Esophagus muscularis mucosa (tissue), 4 donors: ENCODE data around the gene DOCK1. TPM values are rescaled to one million over a fixed set of nuclear protein-coding genes. Genes with fewer than 3 reads are reported as not detected.

Experiments
- DNase-seq: peaks from one replicate; pipeline ENCODE4 v3.0.0-alpha.2; 2017; ENCODE audit errors: extremely low spot score
- H3K27ac ChIP-seq, 4 donors: fragments of 200-600 bp; sonication (generic); replicated peaks in 1 of 4; 1 replicate in 3 of 4; 2 replicates in 1 of 4; pipeline ENCODE4 v1.5.1; 2016 to 2019; ENCODE audit warnings: mild to moderate bottlenecking in 1 of 4
- H3K27me3 ChIP-seq, 4 donors: fragments of 200-600 bp; sonication (generic); one replicate each; pipeline versions ENCODE4 v1.5.1 to v1.6.0; 2016 to 2019
- H3K36me3 ChIP-seq, 4 donors: fragments of 200-600 bp; sonication (generic); one replicate each; pipeline ENCODE4 v1.5.1; 2016 to 2019
- H3K4me1 ChIP-seq, 4 donors: fragments of 200-600 bp; sonication (generic); one replicate each; pipeline ENCODE4 v1.5.1; 2016 to 2019
- H3K4me3 ChIP-seq, 4 donors: fragments of 200-600 bp; sonication (generic); 1 replicate in 2 of 4; 2 replicates in 2 of 4; pipeline ENCODE4 v1.5.1; 2016 to 2019; ENCODE audit warnings: mild to moderate bottlenecking in 4 of 4, moderate library complexity in 1 of 4
- H3K9me3 ChIP-seq, 4 donors: fragments of 200-600 bp; sonication (generic); 1 replicate in 3 of 4; 2 replicates in 1 of 4; pipeline ENCODE4 v1.5.1; 2016 to 2019
- EP300 ChIP-seq: sonication (generic); formaldehyde crosslinking; IDR thresholded peaks from one replicate; pipeline ENCODE4 v1.6.1; 2017; ENCODE audit warnings: antibody characterized with exemption
- POLR2A ChIP-seq: fragments of 450-650 bp; IDR thresholded peaks from one replicate; pipeline ENCODE4 v1.6.1; 2017; ENCODE audit warnings: antibody characterized with exemption, moderate library complexity, mild to moderate bottlenecking, low read depth
- POLR2AphosphoS5 ChIP-seq, 2 donors: sonication (generic); formaldehyde crosslinking; IDR thresholded peaks; one replicate each; pipeline ENCODE4 v1.6.1; 2017; ENCODE audit warnings: antibody characterized with exemption in 2 of 2
- WGBS: methylation state at CpG from one replicate; pipeline ENCODE4 v1.1.5; 2018; 5-methylcytosine and 5-hydroxymethylcytosine counted together
- intact Hi-C: fragments of 100-400 bp; cut with DNase I; formaldehyde crosslinking; loops from one replicate; pipeline ENCODE4 v1.15.1; 2023
- total RNA-seq, 4 donors: library from RNA; depleted of rRNA; stranded (reverse); fragments of >200 nt; gene quantifications; one replicate each; pipeline versions ENCODE4 v1.1.0 to v1.2.1, GENCODE V29; 2016
- TF ChIP-seq, protein P1 (sequence below), 3 experiments: fragments of 200-600 bp in 2 of 3; fragments of 450-650 bp in 1 of 3; sonication (generic) in 2 of 3; IDR thresholded peaks; one replicate each; pipeline ENCODE4 v1.5.1; 2017 to 2019; ENCODE audit warnings: antibody characterized with exemption in 3 of 3, mild to moderate bottlenecking in 2 of 3, moderate library complexity in 1 of 3

The DOCK1 gene
- total RNA-seq, 4 donors from 2014 or later, result 41.4 to 60.3 (median 55.3) TPM

DNA sequence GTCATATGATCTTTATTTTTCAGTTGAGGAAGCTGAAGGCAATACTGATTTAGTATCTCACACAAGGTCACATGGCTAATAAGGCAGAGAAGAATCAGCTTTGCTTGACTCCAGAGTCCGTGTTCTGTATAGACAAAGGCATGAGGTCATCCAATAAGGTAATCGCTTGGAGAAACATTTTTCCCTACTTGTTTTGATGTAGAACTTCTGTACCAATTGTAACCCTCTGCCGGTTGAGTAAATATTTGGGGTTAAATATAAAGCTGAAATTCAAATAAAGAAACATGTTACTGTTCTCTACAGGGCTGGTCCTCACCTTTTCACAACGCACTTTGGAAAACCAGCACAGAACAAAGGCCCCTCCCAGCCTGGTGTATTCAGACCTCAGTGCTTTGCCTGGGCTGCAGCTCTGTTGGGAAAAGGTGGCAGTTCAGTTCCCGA is 374.1 kb downstream of the DOCK1 start:
- H3K36me3 ChIP-seq, result peaks cover 0 to 12% (median 0%) of the 10 kb centered on the region in 4 donors
- WGBS, result 88% methylated on average over 5 of the region's 5 CpGs
- peaks cover 0 to 6% (median 0%) of the 10 kb centered on the region in 4 donors for H3K9me3 ChIP-seq
- no peak for DNase-seq
- H3K4me3 ChIP-seq, result no peak overlapping the region
- peaks cover 0 to 8% (median 4%) of the 10 kb centered on the region in 4 donors for H3K4me1 ChIP-seq
- no peak overlapping the region for H3K27ac ChIP-seq
- intact Hi-C loops, result no loop called here
- H3K27me3 ChIP-seq, result no peaks in the 10 kb centered on the region
- no peak for TF ChIP-seq EP300
- TF ChIP-seq POLR2AphosphoS5 (IDR thresholded peaks at IDR 0.05), result no peak
- TF ChIP-seq, protein P1, sequence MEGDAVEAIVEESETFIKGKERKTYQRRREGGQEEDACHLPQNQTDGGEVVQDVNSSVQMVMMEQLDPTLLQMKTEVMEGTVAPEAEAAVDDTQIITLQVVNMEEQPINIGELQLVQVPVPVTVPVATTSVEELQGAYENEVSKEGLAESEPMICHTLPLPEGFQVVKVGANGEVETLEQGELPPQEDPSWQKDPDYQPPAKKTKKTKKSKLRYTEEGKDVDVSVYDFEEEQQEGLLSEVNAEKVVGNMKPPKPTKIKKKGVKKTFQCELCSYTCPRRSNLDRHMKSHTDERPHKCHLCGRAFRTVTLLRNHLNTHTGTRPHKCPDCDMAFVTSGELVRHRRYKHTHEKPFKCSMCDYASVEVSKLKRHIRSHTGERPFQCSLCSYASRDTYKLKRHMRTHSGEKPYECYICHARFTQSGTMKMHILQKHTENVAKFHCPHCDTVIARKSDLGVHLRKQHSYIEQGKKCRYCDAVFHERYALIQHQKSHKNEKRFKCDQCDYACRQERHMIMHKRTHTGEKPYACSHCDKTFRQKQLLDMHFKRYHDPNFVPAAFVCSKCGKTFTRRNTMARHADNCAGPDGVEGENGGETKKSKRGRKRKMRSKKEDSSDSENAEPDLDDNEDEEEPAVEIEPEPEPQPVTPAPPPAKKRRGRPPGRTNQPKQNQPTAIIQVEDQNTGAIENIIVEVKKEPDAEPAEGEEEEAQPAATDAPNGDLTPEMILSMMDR (IDR thresholded peaks at IDR 0.05), result no peak
- no peak for TF ChIP-seq POLR2A

DNA sequence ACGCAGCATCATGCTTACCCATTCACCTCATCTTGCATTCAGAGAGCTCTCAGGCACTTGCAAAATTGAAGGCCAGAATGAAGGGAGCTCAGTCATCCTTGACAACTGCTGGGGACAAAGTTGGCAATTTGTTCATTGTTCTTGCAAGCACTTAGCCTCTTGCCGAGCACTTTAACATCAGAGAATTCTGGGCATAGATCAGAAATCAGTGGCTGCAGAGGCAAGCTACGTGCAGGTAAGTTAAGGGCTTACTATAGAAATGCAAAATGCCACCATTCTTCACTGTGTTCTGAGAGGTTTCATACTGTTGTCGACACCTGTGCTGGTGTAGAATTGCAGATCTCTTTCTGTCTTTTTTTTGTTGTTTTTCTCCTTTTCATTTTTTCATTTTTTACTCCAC is 375.2 kb downstream of the DOCK1 start:
- WGBS, result 96% methylated on average over 4 of the region's 4 CpGs
- Histone ChIP-seq H3K9me3 (peaks cover 0 to 6% (median 0%) of the 10 kb centered on the region in 4 donors), H3K27me3 (no peaks in the 10 kb centered on the region), H3K4me1 (peaks cover 0 to 8% (median 4%) of the 10 kb centered on the region in 4 donors), H3K27ac (no peak overlapping the region), H3K36me3 (peaks cover 0 to 12% (median 0%) of the 10 kb centered on the region in 4 donors), H3K4me3 (no peak overlapping the region)
- TF ChIP-seq POLR2A (no peak), POLR2AphosphoS5 (IDR thresholded peaks at IDR 0.05) (no peak), EP300 (no peak)
- TF ChIP-seq, protein P1 (IDR thresholded peaks at IDR 0.05), result no peak
- no peak for DNase-seq
- intact Hi-C loops, result no loop called here

DNA sequence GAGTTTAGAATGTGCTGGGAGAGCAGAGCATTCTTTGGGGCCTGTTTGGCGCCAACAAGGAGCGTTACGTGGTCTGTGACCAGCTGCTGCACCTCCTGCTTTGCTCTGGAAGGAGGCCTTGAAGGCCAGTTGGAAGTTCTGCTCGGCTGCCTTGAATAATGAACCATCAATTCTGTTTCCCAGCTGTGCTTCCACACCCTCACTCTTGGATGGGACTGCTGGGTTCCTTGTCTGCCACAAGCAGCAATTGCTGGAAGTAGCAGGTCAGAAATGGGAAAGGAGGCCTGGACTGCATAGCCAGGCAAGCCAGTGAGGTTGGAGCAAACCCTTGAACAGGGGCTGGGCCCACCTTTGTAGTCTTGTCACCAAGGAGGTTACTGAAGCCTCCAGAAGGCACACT is 377.8 kb downstream of the DOCK1 start:
- Histone ChIP-seq H3K4me3 (no peak overlapping the region), H3K27me3 (no peaks in the 10 kb centered on the region), H3K27ac (no peak overlapping the region), H3K9me3 (peaks cover 0 to 19% (median 8%) of the 10 kb centered on the region in 4 donors), H3K4me1 (peaks cover 0 to 6% (median 2%) of the 10 kb centered on the region in 4 donors), H3K36me3 (peaks cover 0 to 12% (median 0%) of the 10 kb centered on the region in 4 donors)
- TF ChIP-seq, protein P1 (IDR thresholded peaks at IDR 0.05), result no peak
- TF ChIP-seq POLR2A (no peak), EP300 (no peak), POLR2AphosphoS5 (IDR thresholded peaks at IDR 0.05) (no peak)
- 75% methylated on average over 4 of the region's 4 CpGs for WGBS
- no peak for DNase-seq
- intact Hi-C loops, result no loop called here

DNA sequence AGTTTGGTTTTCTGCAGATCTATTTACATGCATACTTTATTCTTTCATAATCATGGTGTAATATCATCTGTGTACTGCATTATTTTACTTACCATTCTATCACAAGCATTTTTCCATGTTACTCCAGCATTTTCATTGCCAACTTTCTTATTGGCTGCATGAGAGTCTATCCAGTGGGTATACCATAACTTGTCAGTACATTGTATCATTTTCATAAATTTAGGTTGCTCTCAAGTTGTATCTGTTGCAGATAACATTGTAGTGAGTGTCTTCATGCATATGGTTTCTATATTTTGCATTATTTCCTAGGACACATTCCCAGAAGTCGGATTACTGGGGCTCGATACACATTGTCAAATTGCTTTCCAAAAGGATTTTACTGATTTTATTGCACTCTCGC is 378.3 kb downstream of the DOCK1 start:
- H3K4me3 ChIP-seq, result no peak overlapping the region
- no peaks in the 10 kb centered on the region for H3K27me3 ChIP-seq
- no peak for DNase-seq
- H3K27ac ChIP-seq, result no peak overlapping the region
- H3K9me3 ChIP-seq, result peaks cover 0 to 22% (median 12%) of the 10 kb centered on the region in 4 donors
- TF ChIP-seq EP300, result no peak
- TF ChIP-seq, protein P1 (IDR thresholded peaks at IDR 0.05), result no peak
- TF ChIP-seq POLR2AphosphoS5 (IDR thresholded peaks at IDR 0.05), result no peak
- TF ChIP-seq POLR2A, result no peak
- intact Hi-C loops, result no loop called here
- H3K4me1 ChIP-seq, result no peaks in the 10 kb centered on the region
- 93% methylated on average over 3 of the region's 3 CpGs for WGBS
- peaks cover 0 to 12% (median 0%) of the 10 kb centered on the region in 4 donors for H3K36me3 ChIP-seq

DNA sequence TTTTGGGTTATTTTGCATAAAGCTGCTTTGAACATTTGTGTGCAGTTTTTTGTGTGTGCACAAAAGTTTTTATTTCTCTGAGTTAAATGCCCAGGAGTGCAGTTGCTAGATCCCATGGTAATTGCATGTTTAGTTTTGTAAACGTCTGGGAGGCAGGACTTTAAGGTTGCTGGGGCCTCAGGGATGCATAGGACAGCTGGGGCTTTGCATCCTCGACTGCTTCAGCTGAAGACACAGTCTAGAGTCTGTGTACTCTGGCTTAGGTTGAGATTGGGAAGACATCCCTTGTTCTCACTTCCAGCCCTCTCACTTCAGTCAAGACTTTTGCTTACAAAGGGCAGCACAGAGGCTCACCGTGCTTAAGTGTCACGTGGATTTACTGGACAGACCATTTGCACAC is 385.6 kb downstream of the DOCK1 start:
- no peak for DNase-seq
- Histone ChIP-seq H3K4me1 (no peaks in the 10 kb centered on the region), H3K36me3 (peaks cover 0 to 11% (median 5%) of the 10 kb centered on the region in 4 donors), H3K27me3 (no peaks in the 10 kb centered on the region), H3K27ac (no peak overlapping the region), H3K9me3 (peaks cover 0 to 18% (median 12%) of the 10 kb centered on the region in 4 donors), H3K4me3 (no peak overlapping the region)
- intact Hi-C loops, result no loop called here
- WGBS, result 78% methylated on average over 4 of the region's 4 CpGs
- no peak for TF ChIP-seq POLR2AphosphoS5 (IDR thresholded peaks at IDR 0.05)
- TF ChIP-seq, protein P1 (IDR thresholded peaks at IDR 0.05), result no peak
- no peak for TF ChIP-seq EP300
- TF ChIP-seq POLR2A, result no peak
